Subcutaneous abdominal adipose tissue (tissue), 5 donors: Measurements from ENCODE around the gene UXS1.
"Not testable (repeated sequence)": the region's sequence is repeated elsewhere in the genome, so short reads cannot be mapped to it uniquely, and the experiment has no call there.

Experiments
- H3K27ac ChIP-seq: one replicate; pipeline ENCODE4 v1.7.0; 2013; ENCODE audit warnings: low read depth, mild to moderate bottlenecking, inconsistent platforms, low read length, moderate library complexity
- H3K27me3 ChIP-seq, 5 donors: one replicate each; pipeline ENCODE4 v1.7.0; 2013; ENCODE audit warnings: low read length in 5 of 5, inconsistent platforms in 1 of 5; ENCODE audit not compliant: control insufficient read depth in 5 of 5, insufficient read depth in 4 of 5
- H3K36me3 ChIP-seq, 5 donors: one replicate each; pipeline ENCODE4 v1.7.0; 2013; ENCODE audit warnings: low read length in 5 of 5; ENCODE audit not compliant: control insufficient read depth in 5 of 5, insufficient read depth in 5 of 5
- H3K4me1 ChIP-seq, 5 donors: one replicate each; pipeline ENCODE4 v1.7.0; 2013; ENCODE audit warnings: low read length in 5 of 5, mild to moderate bottlenecking in 3 of 5, moderate library complexity in 1 of 5; ENCODE audit not compliant: control insufficient read depth in 5 of 5, insufficient read depth in 5 of 5
- H3K4me3 ChIP-seq, 5 donors: one replicate each; pipeline ENCODE4 v1.7.0; 2013; ENCODE audit warnings: low read length in 5 of 5, low read depth in 1 of 5
- H3K9ac ChIP-seq, 5 donors: one replicate each; pipeline ENCODE4 v1.7.0; 2013; ENCODE audit warnings: low read length in 5 of 5, mild to moderate bottlenecking in 4 of 5, moderate library complexity in 3 of 5
- H3K9me3 ChIP-seq, 5 donors: one replicate each; pipeline ENCODE4 v1.7.0; 2013; ENCODE audit warnings: low read length in 5 of 5; ENCODE audit not compliant: control insufficient read depth in 5 of 5
- donor health status: healthy.
- donor health status: healthy.
- donor health status: healthy.
- donor health status: healthy.
- donor health status: healthy.

UXS1 gene

GRCh38 chr2:106193977-106194778 is at the start of gene UXS1:
UXS1 (minus strand) TSS chr2:106194301; CDS start chr2:106194241, 60 bp downstream.
- peak within 1 kb of the TSS; percentile 75 for H3K27ac ChIP-seq

DNA sequence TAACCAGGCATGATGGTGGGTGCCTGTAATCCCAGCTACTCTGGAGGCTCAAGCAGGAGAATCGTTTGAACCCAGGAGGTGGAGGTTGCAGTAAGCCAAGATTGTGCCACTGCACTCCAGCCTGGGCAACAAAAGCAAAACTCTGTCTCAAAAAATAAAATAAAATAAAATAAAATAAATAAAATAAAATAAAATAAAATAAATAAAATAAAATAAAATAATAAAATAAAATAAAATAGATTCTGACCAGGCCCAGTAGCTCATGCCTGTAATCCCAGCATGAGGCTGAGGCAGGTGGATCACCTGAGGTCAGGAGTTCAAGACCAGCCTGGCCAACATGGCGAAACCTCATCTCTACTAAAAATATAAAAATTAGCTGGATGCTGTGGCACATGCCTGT is 45.4 kb upstream of the UXS1 start:
- not testable (repeated sequence) for H3K9ac ChIP-seq, H3K27me3 ChIP-seq, H3K4me1 ChIP-seq, H3K4me3 ChIP-seq, H3K27ac ChIP-seq, H3K36me3 ChIP-seq
- peaks cover 0 to 14% (median 10%) of the 10 kb centered on the region in 5 donors for H3K9me3 ChIP-seq

More at GRCh38 chr2:106193977-106194778, at the start of gene UXS1:
- peak within 1 kb of the TSS in 4 of 5 donors; percentile 76 to 86 (median 79) for H3K9ac ChIP-seq
- H3K36me3 ChIP-seq = no peaks in the 10 kb centered on the region
- H3K9me3 ChIP-seq = no peaks in the 10 kb centered on the region
- H3K4me1 ChIP-seq = peaks cover 4 to 39% (median 28%) of the 10 kb centered on the region in 5 donors
- peak within 1 kb of the TSS; percentile 71 to 96 (median 85) for H3K4me3 ChIP-seq
- H3K27me3 ChIP-seq = no peaks in the 10 kb centered on the region

- peaks cover 0 to 15% (median 10%) of the 10 kb centered on the region in 5 donors for H3K9me3 ChIP-seq
- not testable (repeated sequence) for H3K4me3 ChIP-seq, H3K27me3 ChIP-seq, H3K9ac ChIP-seq, H3K27ac ChIP-seq, H3K36me3 ChIP-seq, H3K4me1 ChIP-seq
Measured at GRCh38 chr2:106235392-106235791, 41.3 kb upstream of the UXS1 start.

- Histone ChIP-seq H3K9ac (no peak overlapping the region), H3K4me3 (no peak overlapping the region), H3K27me3 (peaks cover 0 to 4% (median 0%) of the 10 kb centered on the region in 5 donors), H3K36me3 (no peaks in the 10 kb centered on the region), H3K4me1 (no peaks in the 10 kb centered on the region), H3K27ac (no peak overlapping the region), H3K9me3 (peaks cover 0 to 15% (median 10%) of the 10 kb centered on the region in 5 donors)
Measured at GRCh38 chr2:106233350-106233706, 39.2 kb upstream of the UXS1 start.

DNA sequence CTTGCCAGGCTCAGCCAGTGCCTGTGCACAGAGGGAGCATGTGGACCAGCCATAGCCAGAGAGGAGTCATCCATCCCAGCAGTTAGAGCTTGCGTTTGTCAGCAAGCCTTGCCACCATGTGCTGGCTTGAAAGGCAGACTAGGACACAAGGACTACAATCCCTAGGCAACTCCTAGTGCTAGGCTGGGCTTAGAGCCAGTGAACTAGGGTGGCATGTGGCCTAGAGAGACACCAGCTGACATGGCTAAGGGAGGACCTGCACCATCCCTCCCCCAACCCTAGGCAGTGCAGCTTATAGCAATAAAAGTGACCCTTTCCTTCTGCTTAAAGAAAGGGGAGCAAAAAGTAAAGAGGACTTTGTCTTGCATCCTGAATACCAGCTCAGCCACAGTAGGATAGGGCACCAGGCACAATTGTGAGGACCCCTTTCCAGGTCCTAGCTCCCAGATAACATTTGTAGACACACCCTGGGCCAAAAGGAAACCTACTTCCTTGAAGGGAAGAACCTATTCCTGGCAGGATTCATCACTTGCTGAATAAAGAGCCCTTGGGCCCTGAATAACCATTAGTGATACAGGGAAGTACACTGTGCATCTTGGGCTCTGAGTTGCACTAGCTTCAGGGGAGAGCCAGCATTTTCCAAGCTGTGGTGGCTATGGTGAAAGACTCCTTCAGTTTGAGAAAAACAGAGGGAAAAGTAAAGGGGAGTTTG is 38.7 kb upstream of the UXS1 start:
- Histone ChIP-seq H3K9me3 (peaks cover 0 to 15% (median 10%) of the 10 kb centered on the region in 5 donors), H3K4me3 (no peak overlapping the region), H3K4me1 (no peaks in the 10 kb centered on the region), H3K27ac (no peak overlapping the region), H3K27me3 (peaks cover 0 to 4% (median 0%) of the 10 kb centered on the region in 5 donors), H3K9ac (no peak overlapping the region), H3K36me3 (no peaks in the 10 kb centered on the region)

GRCh38 chr2:106223347-106223746 is 29.2 kb upstream of the UXS1 start:
- Histone ChIP-seq H3K9ac (no peak overlapping the region), H3K4me3 (no peak overlapping the region), H3K9me3 (no peaks in the 10 kb centered on the region), H3K27me3 (no peaks in the 10 kb centered on the region), H3K4me1 (no peaks in the 10 kb centered on the region), H3K27ac (no peak overlapping the region), H3K36me3 (no peaks in the 10 kb centered on the region)

DNA sequence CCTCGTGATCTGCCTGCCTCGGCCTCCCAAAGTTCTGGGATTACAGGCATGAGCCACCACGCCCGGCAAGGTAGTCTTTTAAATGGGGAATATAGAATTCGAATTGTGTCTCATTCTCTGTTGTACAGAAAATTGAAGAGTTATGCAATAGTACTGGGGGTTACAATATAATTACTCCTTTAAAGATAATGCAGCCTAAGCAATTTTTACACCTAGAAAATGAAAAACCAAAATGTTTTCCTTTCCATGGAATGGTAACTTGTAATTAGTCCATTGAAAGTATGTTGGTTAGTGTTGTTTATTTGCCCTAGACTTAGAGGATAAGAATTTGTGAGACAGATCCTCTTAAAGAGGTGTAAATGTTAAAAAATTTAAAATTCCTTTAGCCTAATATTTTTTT is 28.0 kb upstream of the UXS1 start:
- H3K4me3 ChIP-seq, H3K9ac ChIP-seq, H3K4me1 ChIP-seq, H3K36me3 ChIP-seq, H3K27ac ChIP-seq, H3K9me3 ChIP-seq, H3K27me3 ChIP-seq: not testable (repeated sequence)

GRCh38 chr2:106219813-106220212 is 25.7 kb upstream of the UXS1 start:
- no peaks in the 10 kb centered on the region for H3K4me1 ChIP-seq
- no peak overlapping the region for H3K9ac ChIP-seq
- no peak overlapping the region for H3K4me3 ChIP-seq
- H3K36me3 ChIP-seq = no peaks in the 10 kb centered on the region
- H3K9me3 ChIP-seq = no peaks in the 10 kb centered on the region
- no peaks in the 10 kb centered on the region for H3K27me3 ChIP-seq
- no peak overlapping the region for H3K27ac ChIP-seq

- H3K9ac ChIP-seq, H3K27ac ChIP-seq, H3K4me3 ChIP-seq, H3K36me3 ChIP-seq, H3K27me3 ChIP-seq, H3K4me1 ChIP-seq, H3K9me3 ChIP-seq: not testable (repeated sequence)
Measured at GRCh38 chr2:106219157-106219556, 25.1 kb upstream of the UXS1 start.

GRCh38 chr2:106208874-106209273 is 14.8 kb upstream of the UXS1 start:
- H3K9me3 ChIP-seq = no peaks in the 10 kb centered on the region
- H3K36me3 ChIP-seq = no peaks in the 10 kb centered on the region
- no peak overlapping the region for H3K27ac ChIP-seq
- no peak overlapping the region for H3K9ac ChIP-seq
- H3K27me3 ChIP-seq = no peaks in the 10 kb centered on the region
- no peaks in the 10 kb centered on the region for H3K4me1 ChIP-seq
- no peak overlapping the region for H3K4me3 ChIP-seq
